HCT116 (cell line): ENCODE data around the gene SCG3. TPM values are rescaled to one million over a fixed set of nuclear protein-coding genes. Genes with fewer than 3 reads are reported as not detected.

Experiments used
- ATAC-seq: fragments of 200-7000 bp; cut with Tn5 transposase; 2 replicates; pipeline ENCODE4 v1.9.1; 2020; ENCODE audit warnings: mild to moderate bottlenecking, moderate library complexity
- BruUV-seq: library from RNA; stranded (reverse); fragments of 400-500 nt; replicated peaks from 2 replicates; lab custom pipeline; 2021; lab: Mats Ljungman, UMichigan
- CTCF ChIA-PET: fragments of 300-600 bp; sonication (Branson Sonifier 250); formaldehyde crosslinking; loops from one replicate; lab custom pipeline; 2021; ENCODE audit warnings: antibody characterized with exemption; lab: Charles Lee
- POLR2A ChIA-PET: fragments of 300-600, 350-600 bp; sonication (Branson Sonifier 250); formaldehyde crosslinking; loops from one replicate; lab custom pipeline; 2021; ENCODE audit warnings: antibody characterized with exemption; lab: Charles Lee
- RAD21 ChIA-PET, 2 experiments: fragments of 300-600 bp; sonication (Branson Sonifier 250); formaldehyde crosslinking; loops; one replicate each; lab custom pipeline; 2023; ENCODE audit warnings: low total read pairs in 2 of 2; ENCODE audit not compliant: uncharacterized antibody in 2 of 2, unreplicated experiment in 2 of 2, low non-redundant PET in 1 of 2; lab: Charles Lee
- DNase-seq: peaks from one replicate; pipeline ENCODE4 v3.0.0-alpha.2; 2010; ENCODE audit warnings: low read depth, low spot score
- H2AFZ ChIP-seq: fragments of 200-600 bp; shearing (Covaris generic), sonication (generic); 2 replicates; pipeline ENCODE4 v1.6.1; 2017; ENCODE audit warnings: low read depth, mixed run types, mixed read lengths, antibody characterized with exemption, low read length; ENCODE audit not compliant: poor library complexity, severe bottlenecking
- H3K27ac ChIP-seq: 2 replicates; pipeline ENCODE4 v1.5.1; 2012; ENCODE audit warnings: low read depth, low read length
- H3K27me3 ChIP-seq: fragments of 200-600 bp; sonication (generic); 2 replicates; pipeline ENCODE4 v1.6.1; 2016; ENCODE audit warnings: mixed run types, low read length, mixed read lengths; ENCODE audit not compliant: insufficient read depth
- H3K36me3 ChIP-seq, 2 experiments: fragments of 200-500 bp in 1 of 2; fragments of 200-600 bp in 1 of 2; sonication (Bioruptor generic) in 1 of 2; sonication (generic) in 1 of 2; 2 replicates each; pipeline versions ENCODE4 v1.5.1 to v1.6.1; 2014 to 2016; ENCODE audit warnings: low read length in 2 of 2, inconsistent platforms in 1 of 2, mixed read lengths in 1 of 2, mixed run types in 1 of 2; ENCODE audit not compliant: insufficient read depth in 2 of 2, control insufficient read depth in 1 of 2
- H3K4me1 ChIP-seq, 2 experiments: fragments of 200-600 bp in 1 of 2; sonication (generic) in 1 of 2; 2 replicates each; pipeline versions ENCODE4 v1.5.1 to v1.6.1; 2012 to 2017; ENCODE audit warnings: low read length in 2 of 2, inconsistent platforms in 1 of 2, mild to moderate bottlenecking in 1 of 2, mixed read lengths in 1 of 2, mixed run types in 1 of 2, moderate library complexity in 1 of 2; ENCODE audit not compliant: insufficient read depth in 2 of 2, control insufficient read depth in 1 of 2
- H3K4me2 ChIP-seq: fragments of 200-600 bp; sonication (generic); 2 replicates; pipeline ENCODE4 v1.6.1; 2017; ENCODE audit warnings: mixed run types, low read length, mixed read lengths
- H3K4me3 ChIP-seq, 2 experiments: fragments of 200-600 bp in 1 of 2; sonication (generic) in 1 of 2; replicated peaks in 1 of 2; 2 replicates each; pipeline ENCODE4 v1.5.1; 2011 to 2016; ENCODE audit warnings: low read length in 2 of 2, control low read depth in 1 of 2, low read depth in 1 of 2, mild to moderate bottlenecking in 1 of 2, mixed read lengths in 1 of 2, mixed run types in 1 of 2
- H3K79me2 ChIP-seq: fragments of 200-600 bp; sonication (generic); 2 replicates; pipeline ENCODE4 v1.6.1; 2017; ENCODE audit warnings: mild to moderate bottlenecking, mixed run types, low read length, moderate library complexity, mixed read lengths; ENCODE audit not compliant: insufficient read depth
- H3K9ac ChIP-seq: fragments of 200-600 bp; sonication (generic); 2 replicates; pipeline ENCODE4 v1.6.1; 2016; ENCODE audit warnings: low read length, mixed read lengths
- H3K9me2 ChIP-seq: fragments of 200-600 bp; sonication (generic), shearing (Covaris generic); 2 replicates; pipeline ENCODE4 v1.6.1; 2017; ENCODE audit warnings: mixed run types, mild to moderate bottlenecking, moderate library complexity; ENCODE audit not compliant: insufficient read depth
- H3K9me3 ChIP-seq, 2 experiments: fragments of 200-500 bp in 1 of 2; fragments of 200-600 bp in 1 of 2; sonication (Bioruptor generic) in 1 of 2; sonication (generic) in 1 of 2; 2 replicates each; pipeline ENCODE4 v1.6.1; 2014 to 2017; ENCODE audit warnings: low read length in 2 of 2, mixed read lengths in 2 of 2, inconsistent platforms in 1 of 2, low read depth in 1 of 2, mild to moderate bottlenecking in 1 of 2, mixed run types in 1 of 2, moderate library complexity in 1 of 2; ENCODE audit not compliant: control insufficient read depth in 1 of 2, insufficient read depth in 1 of 2
- H4K20me1 ChIP-seq: fragments of 200-600 bp; sonication (generic), shearing (Covaris generic); 2 replicates; pipeline ENCODE4 v1.6.1; 2017; ENCODE audit warnings: mixed run types, mild to moderate bottlenecking, moderate library complexity; ENCODE audit not compliant: insufficient read depth
- CBX3 ChIP-seq: IDR thresholded peaks from 2 replicates; pipeline ENCODE4 v1.6.1; 2012; ENCODE audit warnings: low read depth
- ELF1 ChIP-seq: IDR thresholded peaks from 2 replicates; pipeline ENCODE4 v1.6.1; 2012; ENCODE audit warnings: low read depth, borderline replicate concordance
- EZH2 ChIP-seq: fragments of 200-600 bp; sonication (generic); IDR thresholded peaks from 2 replicates; pipeline ENCODE4 v1.6.1; 2017; ENCODE audit warnings: antibody characterized with exemption, mixed run types
- MAX ChIP-seq: IDR thresholded peaks from 2 replicates; pipeline ENCODE4 v1.6.1; 2012
- POLR2A ChIP-seq: IDR thresholded peaks from 2 replicates; pipeline ENCODE4 v1.7.0; 2011; ENCODE audit warnings: borderline replicate concordance; ENCODE audit not compliant: insufficient read depth, insufficient read length; ENCODE audit errors: extremely low read depth
- REST ChIP-seq: IDR thresholded peaks from 2 replicates; pipeline ENCODE4 v1.6.1; 2012; ENCODE audit warnings: low read depth
- SIN3A ChIP-seq: IDR thresholded peaks from 2 replicates; pipeline ENCODE4 v1.6.1; 2012; ENCODE audit warnings: low read depth
- SRF ChIP-seq: IDR thresholded peaks from 2 replicates; pipeline ENCODE4 v1.6.1; 2012; ENCODE audit warnings: low read depth
- TCF7L2 ChIP-seq: IDR thresholded peaks from 2 replicates; pipeline ENCODE4 v1.7.0; 2011; ENCODE audit warnings: borderline replicate concordance, inconsistent platforms; ENCODE audit not compliant: insufficient read depth, insufficient read length; ENCODE audit errors: extremely low read depth
- YY1 ChIP-seq: IDR thresholded peaks from 2 replicates; pipeline ENCODE4 v1.6.1; 2011; ENCODE audit warnings: low read length, low read depth, moderate library complexity, mild to moderate bottlenecking; ENCODE audit not compliant: insufficient replicate concordance; ENCODE audit errors: extremely low read depth
- intact Hi-C: fragments of 100-400 bp; cut with micrococcal nuclease; formaldehyde crosslinking; loops from 2 replicates; pipeline ENCODE4 v1.10.0; 2022
- total RNA-seq: library from RNA; stranded (reverse); gene quantifications from one replicate; pipeline ENCODE4 v1.2.1, GENCODE V29; 2021; ENCODE audit not compliant: unreplicated experiment

SCG3 gene
- total RNA-seq, 1 experiment from 2014 or later, result not detected

GRCh38 chr15:51752888-51753287 lies 71.6 kb downstream of the SCG3 start (continued):
- TF ChIP-seq REST (no peak), EZH2 (no peak), MAX (no peak), SIN3A (no peak), YY1 (no peak)

- no peaks in the 10 kb centered on the region for H3K79me2 ChIP-seq
- H3K4me1 ChIP-seq, result peaks cover 4 to 14% of the 10 kb centered on the region in 2 experiments; a peak in 3 of 4 replicates
- no peak overlapping the region for H2AFZ ChIP-seq
- TF ChIP-seq EZH2 (no peak), SRF (no peak), TCF7L2 (no peak), CBX3 (no peak), ELF1 (no peak), POLR2A (no peak)
- intact Hi-C loops, result no loop called here
- no peak overlapping the region for H3K4me2 ChIP-seq
- POLR2A ChIA-PET, result no interaction called here
- RAD21 ChIA-PET, result no interaction called here
- H4K20me1 ChIP-seq, result no peaks in the 10 kb centered on the region
- BruUV-seq, result no TSS peak
- CTCF ChIA-PET, result interaction anchor here (1.3 kb wide), 1 partner anchor 22 kb away, joined by 4 read pairs; no protein-coding TSS in a partner anchor
- no peaks in the 10 kb centered on the region for H3K27me3 ChIP-seq
- DNase-seq (no peak), ATAC-seq (no peak)
- no peaks in the 10 kb centered on the region for H3K36me3 ChIP-seq
- no peaks in the 10 kb centered on the region for H3K9me3 ChIP-seq
- H3K9ac ChIP-seq, result no peak overlapping the region
- no peak overlapping the region for H3K27ac ChIP-seq
- no peaks in the 10 kb centered on the region for H3K9me2 ChIP-seq
- H3K4me3 ChIP-seq, result no peak overlapping the region
Observed at GRCh38 chr15:51754267-51754666, 73.0 kb downstream of the SCG3 start.
